NCI-H446 (cell line): ENCODE measurements around the gene RPS13.
"Not testable (repeated sequence)": the region's sequence is repeated elsewhere in the genome, so short reads cannot be mapped to it uniquely, and the experiment has no call there.

ENCODE experiments used
- DNase-seq, 2 experiments: peaks; one replicate each; lab custom pipeline; 2025; lab: John Stamatoyannopoulos, UW

The RPS13 gene

GRCh38 chr11:17077520-17078401, at the start of gene RPS13:
Gene RPS13 (minus strand): TSS chr11:17077667. CDS start chr11:17077641, 26 bp downstream.
- peak; percentile 98 to 100 for DNase-seq

GRCh38 chr11:17121981-17122380, 44.5 kb upstream of the RPS13 start:
- no peak for DNase-seq

- no peak for DNase-seq
These were observed 39.8 kb upstream of the RPS13 start for GRCh38 chr11:17117262-17117661.

GRCh38 chr11:17116117-17116516, 38.6 kb upstream of the RPS13 start:
- no peak for DNase-seq

- not testable (repeated sequence) for DNase-seq
These were observed 30.3 kb upstream of the RPS13 start for GRCh38 chr11:17107745-17108144.

- DNase-seq = not testable (repeated sequence)
These were observed 28.1 kb upstream of the RPS13 start for GRCh38 chr11:17105404-17106040.

- DNase-seq = no peak
These were observed 25.0 kb upstream of the RPS13 start for GRCh38 chr11:17102462-17102861.

- DNase-seq = no peak
These were observed 21.2 kb upstream of the RPS13 start for GRCh38 chr11:17098658-17099057.

GRCh38 chr11:17098038-17098437, 20.6 kb upstream of the RPS13 start:
- no peak for DNase-seq

- DNase-seq = not testable (repeated sequence)
These were observed 8.5 kb upstream of the RPS13 start for GRCh38 chr11:17085976-17086375.

GRCh38 chr11:17077240-17077519, 287 bp downstream of the RPS13 start:
- DNase-seq = no peak

- no peak for DNase-seq
These were observed 789 bp downstream of the RPS13 start for GRCh38 chr11:17076517-17077239.

GRCh38 chr11:17075506-17075905, 2.0 kb downstream of the RPS13 start:
- no peak for DNase-seq

- DNase-seq = no peak
These were observed 4.0 kb downstream of the RPS13 start for GRCh38 chr11:17073370-17074027.

GRCh38 chr11:17067417-17067816, 10.1 kb downstream of the RPS13 start:
- DNase-seq = no peak

GRCh38 chr11:17066691-17067090, 10.8 kb downstream of the RPS13 start:
- no peak for DNase-seq

GRCh38 chr11:17063171-17064002, 14.1 kb downstream of the RPS13 start:
- peak; percentile 9 to 66 for DNase-seq

GRCh38 chr11:17051146-17051545, 26.3 kb downstream of the RPS13 start:
- not testable (repeated sequence) for DNase-seq

GRCh38 chr11:17048491-17048890, 29.0 kb downstream of the RPS13 start:
- DNase-seq = not testable (repeated sequence)

- no peak for DNase-seq
These were observed 30.8 kb downstream of the RPS13 start for GRCh38 chr11:17046690-17047089.
